IPS DF 6.9 (cell line): Measurements from ENCODE around the gene RNF115.
"Not testable (repeated sequence)": the region's sequence is repeated elsewhere in the genome, so short reads cannot be mapped to it uniquely, and the experiment has no call there.

Experiments used
- DNase-seq: peaks from one replicate; pipeline ENCODE4 v3.0.0-alpha.2; 2013; ENCODE audit warnings: low read depth, low spot score
- H3K27ac ChIP-seq: one replicate; pipeline ENCODE4 v1.5.1; 2013; ENCODE audit warnings: low read length, control low read depth
- H3K27me3 ChIP-seq: 2 replicates; pipeline ENCODE4 v1.6.1; 2013; ENCODE audit warnings: mild to moderate bottlenecking, low read length; ENCODE audit not compliant: control insufficient read depth, insufficient read depth
- H3K36me3 ChIP-seq: 2 replicates; pipeline ENCODE4 v1.6.1; 2013; ENCODE audit warnings: low read length; ENCODE audit not compliant: control insufficient read depth, insufficient read depth
- H3K4me1 ChIP-seq: 2 replicates; pipeline ENCODE4 v1.6.1; 2013; ENCODE audit warnings: low read length; ENCODE audit not compliant: control insufficient read depth, insufficient read depth
- H3K4me3 ChIP-seq: 2 replicates; pipeline ENCODE4 v1.5.1; 2013; ENCODE audit warnings: mild to moderate bottlenecking, low read length
- H3K9me3 ChIP-seq: 2 replicates; pipeline ENCODE4 v1.6.1; 2013; ENCODE audit warnings: low read length, inconsistent platforms; ENCODE audit not compliant: control insufficient read depth, insufficient read depth
- WGBS: extraction: QIAGEN DNeasy Blood & Tissue Kit; methylation state at CpG from one replicate; pipeline ENCODE4 v1.1.7; 2013; ENCODE audit warnings: mixed read lengths, missing lambda C conversion rate; ENCODE audit not compliant: insufficient read length, insufficient coverage; 5-methylcytosine and 5-hydroxymethylcytosine counted together

The RNF115 gene

GRCh38 chr1:145736191-145736590 is 87.7 kb downstream of the RNF115 start:
- no CpG with 5 or more reads among the region's 1 CpG for WGBS
- DNase-seq = no peak
- H3K4me3 ChIP-seq = no peak overlapping the region
- H3K27ac ChIP-seq = no peak overlapping the region
- no peaks in the 10 kb centered on the region for H3K27me3 ChIP-seq
- H3K36me3 ChIP-seq = no peaks in the 10 kb centered on the region
- no peaks in the 10 kb centered on the region for H3K9me3 ChIP-seq
- no peaks in the 10 kb centered on the region for H3K4me1 ChIP-seq

GRCh38 chr1:145730900-145731299 is 93.0 kb downstream of the RNF115 start:
- Histone ChIP-seq H3K4me3 (no peak overlapping the region), H3K27me3 (no peaks in the 10 kb centered on the region), H3K36me3 (no peaks in the 10 kb centered on the region), H3K27ac (no peak overlapping the region), H3K4me1 (no peaks in the 10 kb centered on the region), H3K9me3 (no peaks in the 10 kb centered on the region)
- no peak for DNase-seq
- WGBS = no CpG with 5 or more reads among the region's 3 CpGs

DNA sequence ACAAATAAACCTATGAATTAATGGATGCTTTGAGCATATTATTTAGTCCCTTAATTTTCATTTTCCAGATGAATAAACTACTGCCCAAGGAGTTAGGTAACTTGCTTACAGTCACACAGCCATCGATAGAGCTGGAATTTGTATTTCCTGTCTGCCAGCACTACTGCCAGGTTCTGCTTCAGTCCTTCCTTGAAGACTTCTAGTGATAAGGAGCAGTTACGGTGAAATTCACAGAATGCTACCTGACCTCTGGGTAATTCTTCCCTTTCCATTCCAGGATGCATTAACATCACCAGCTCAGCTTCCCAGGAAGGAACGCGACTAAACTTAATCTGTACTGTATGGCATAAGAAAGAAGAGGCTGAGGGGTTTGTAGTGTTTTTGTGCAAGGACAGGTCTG is 93.4 kb downstream of the RNF115 start:
- no peak overlapping the region for H3K27ac ChIP-seq
- no peak for DNase-seq
- no peaks in the 10 kb centered on the region for H3K36me3 ChIP-seq
- H3K27me3 ChIP-seq = no peaks in the 10 kb centered on the region
- H3K4me3 ChIP-seq = no peak overlapping the region
- no peaks in the 10 kb centered on the region for H3K9me3 ChIP-seq
- no peaks in the 10 kb centered on the region for H3K4me1 ChIP-seq
- WGBS = no CpG with 5 or more reads among the region's 4 CpGs

GRCh38 chr1:145729666-145730436 is 94.0 kb downstream of the RNF115 start:
- H3K27me3 ChIP-seq = no peaks in the 10 kb centered on the region
- H3K4me1 ChIP-seq = no peaks in the 10 kb centered on the region
- no peak overlapping the region for H3K27ac ChIP-seq
- H3K9me3 ChIP-seq = no peaks in the 10 kb centered on the region
- no peaks in the 10 kb centered on the region for H3K36me3 ChIP-seq
- WGBS = no CpG with 5 or more reads among the region's 5 CpGs
- no peak overlapping the region for H3K4me3 ChIP-seq
- DNase-seq = no peak

DNA sequence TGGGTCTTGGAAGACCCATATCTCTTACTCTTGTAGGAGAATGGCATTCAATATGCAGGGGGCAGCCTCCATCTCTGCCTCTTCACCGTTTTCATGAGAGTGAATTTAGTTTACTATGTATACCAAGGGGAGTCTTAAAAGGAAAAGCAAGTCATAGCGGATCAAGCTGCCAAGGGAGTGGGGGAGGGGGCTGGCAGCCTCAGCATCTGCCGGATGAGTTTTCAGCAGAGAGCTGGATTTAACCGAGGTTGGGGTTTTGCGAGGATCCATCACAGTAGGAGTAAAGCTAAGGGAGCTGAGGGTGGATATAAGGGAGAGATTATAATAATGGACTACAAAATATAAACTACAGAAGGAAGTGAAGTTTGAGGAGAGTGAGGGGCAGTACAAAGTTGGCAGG is 94.7 kb downstream of the RNF115 start:
- no peaks in the 10 kb centered on the region for H3K27me3 ChIP-seq
- H3K27ac ChIP-seq = no peak overlapping the region
- WGBS = no CpG with 5 or more reads among the region's 5 CpGs

GRCh38 chr1:145726193-145726592 is 97.7 kb downstream of the RNF115 start:
- DNase-seq, H3K27ac ChIP-seq, H3K36me3 ChIP-seq, H3K27me3 ChIP-seq, H3K4me3 ChIP-seq, H3K4me1 ChIP-seq, H3K9me3 ChIP-seq: not testable (repeated sequence)
- WGBS = no CpG with 5 or more reads among the region's 5 CpGs

More for the DNA sequence above, 94.7 kb downstream of the RNF115 start:
- no peaks in the 10 kb centered on the region for H3K9me3 ChIP-seq
- no peaks in the 10 kb centered on the region for H3K36me3 ChIP-seq
- H3K4me3 ChIP-seq = no peak overlapping the region
- DNase-seq = no peak
- H3K4me1 ChIP-seq = no peaks in the 10 kb centered on the region

GRCh38 chr1:145720878-145721671 is 102.8 kb downstream of the RNF115 start:
- Histone ChIP-seq H3K4me3 (peak overlapping the region; percentile 14; the same call in 1 of the 2 replicates), H3K27me3 (peaks cover 2% of the 10 kb centered on the region; the same call in 1 of the 2 replicates), H3K4me1 (no peaks in the 10 kb centered on the region), H3K36me3 (no peaks in the 10 kb centered on the region), H3K9me3 (no peaks in the 10 kb centered on the region), H3K27ac (no peak overlapping the region)
- no CpG with 5 or more reads among the region's 47 CpGs for WGBS
- peak; percentile 48 for DNase-seq

- DNase-seq = no peak
- Histone ChIP-seq H3K9me3 (no peaks in the 10 kb centered on the region), H3K4me3 (no peak overlapping the region; the same call in 1 of the 2 replicates), H3K27me3 (peaks cover 2% of the 10 kb centered on the region; the same call in 1 of the 2 replicates), H3K36me3 (no peaks in the 10 kb centered on the region), H3K4me1 (no peaks in the 10 kb centered on the region), H3K27ac (no peak overlapping the region)
- no CpG with 5 or more reads among the region's 5 CpGs for WGBS
These were observed 103.4 kb downstream of the RNF115 start for GRCh38 chr1:145720556-145720877.

- WGBS = no CpG with 5 or more reads among the region's 12 CpGs
- no peak within 1 kb of the TSS for H3K27ac ChIP-seq
- H3K4me1 ChIP-seq = no peaks in the 10 kb centered on the region
- H3K9me3 ChIP-seq = no peaks in the 10 kb centered on the region
- H3K27me3 ChIP-seq = peaks cover 2% of the 10 kb centered on the region; the same call in 1 of the 2 replicates
- no peak for DNase-seq
- H3K36me3 ChIP-seq = no peaks in the 10 kb centered on the region
- H3K4me3 ChIP-seq = no peak within 1 kb of the TSS
These were observed 104.4 kb downstream of the RNF115 start, which contains the start of gene CD160 for GRCh38 chr1:145719230-145720079. Gene CD160, plus strand, starts transcription at chr1:145719499. Its CDS starts 8,829 bp downstream, at chr1:145728328.

DNA sequence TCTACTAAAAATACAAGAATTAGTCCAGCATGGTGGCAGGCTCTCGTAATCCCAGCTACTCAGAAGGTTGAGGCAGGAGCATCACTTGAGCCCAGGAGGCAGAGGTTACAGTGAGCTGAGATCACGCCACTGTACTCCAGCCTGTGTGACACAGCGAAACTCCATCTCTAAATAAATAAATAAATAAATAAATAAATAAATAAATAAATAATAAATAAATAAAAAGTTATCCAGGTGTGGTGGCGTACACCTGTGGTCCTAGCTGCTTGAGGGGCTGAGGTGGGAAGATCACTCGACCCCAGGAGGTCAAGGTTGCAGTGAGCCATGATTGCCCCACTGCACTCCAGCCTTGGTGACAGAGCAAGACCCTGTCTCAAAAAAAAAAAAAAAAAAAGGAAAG is 105.4 kb downstream of the RNF115 start:
- WGBS = no CpG with 5 or more reads among the region's 5 CpGs
- not testable (repeated sequence) for H3K4me3 ChIP-seq, H3K4me1 ChIP-seq, H3K36me3 ChIP-seq, DNase-seq, H3K9me3 ChIP-seq, H3K27me3 ChIP-seq, H3K27ac ChIP-seq
